Aorta (tissue), 5 donors: Measurements from ENCODE around the gene DUOXA1. TPM values are rescaled to one million over a fixed set of nuclear protein-coding genes. Genes with fewer than 3 reads are reported as not detected.
A peak's percentile ranks its signal among the peaks of the same experiment; 100 is the strongest.
"Not testable (repeated sequence)": the region's sequence is repeated elsewhere in the genome, so short reads cannot be mapped to it uniquely, and the experiment has no call there.

Source experiments
- ATAC-seq: fragments of 200-7000 bp; cut with Tn5 transposase; one replicate; pipeline ENCODE4 v1.9.1; 2022; ENCODE audit warnings: moderate library complexity; ENCODE audit not compliant: low FRiP score
- DNase-seq, 2 donors: peaks; one replicate each; pipeline ENCODE4 v3.0.0-alpha.2; 2020
- H3K27ac ChIP-seq, 2 donors: one replicate each; pipeline ENCODE4 v1.5.1; 2013; ENCODE audit warnings: low read length in 2 of 2, mild to moderate bottlenecking in 2 of 2, moderate library complexity in 2 of 2, control low read depth in 1 of 2, inconsistent platforms in 1 of 2, low read depth in 1 of 2
- H3K27me3 ChIP-seq, 2 donors: one replicate each; pipeline ENCODE4 v1.6.1; 2013; ENCODE audit warnings: control low read depth in 1 of 2, low read length in 1 of 2, mild to moderate bottlenecking in 1 of 2, moderate library complexity in 1 of 2; ENCODE audit not compliant: insufficient read depth in 2 of 2, control insufficient read depth in 1 of 2
- H3K36me3 ChIP-seq, 2 donors: one replicate each; pipeline ENCODE4 v1.6.1; 2013; ENCODE audit warnings: control low read depth in 1 of 2, low read length in 1 of 2, mild to moderate bottlenecking in 1 of 2; ENCODE audit not compliant: insufficient read depth in 2 of 2, control insufficient read depth in 1 of 2
- H3K4me1 ChIP-seq, 2 donors: one replicate each; pipeline ENCODE4 v1.6.1; 2013; ENCODE audit warnings: low read length in 2 of 2, control low read depth in 1 of 2, mild to moderate bottlenecking in 1 of 2, moderate library complexity in 1 of 2; ENCODE audit not compliant: insufficient read depth in 2 of 2, control insufficient read depth in 1 of 2
- H3K4me3 ChIP-seq, 2 donors: one replicate each; pipeline ENCODE4 v1.5.1; 2013; ENCODE audit warnings: low read length in 2 of 2, control low read depth in 1 of 2, mild to moderate bottlenecking in 1 of 2
- H3K9me3 ChIP-seq: one replicate; pipeline ENCODE4 v1.6.1; 2013; ENCODE audit warnings: mild to moderate bottlenecking, low read length; ENCODE audit not compliant: control insufficient read depth
- WGBS, 2 donors: extraction: QIAGEN DNeasy Blood & Tissue Kit; methylation state at CpG; one replicate each; pipeline ENCODE4 v1.1.7; 2013; 5-methylcytosine and 5-hydroxymethylcytosine counted together
- intact Hi-C, 2 donors: fragments of 100-400 bp; cut with DNase I; formaldehyde crosslinking; loops; one replicate each; pipeline versions ENCODE4 v1.14.2 to v1.15.0; 2022
- polyA plus RNA-seq, 2 donors: library from polyadenylated mRNA; stranded (reverse); fragments of 200-250 nt; gene quantifications; one replicate each; pipeline ENCODE4 v1.2.3, GENCODE V29; 2013
- total RNA-seq, 2 donors: library from RNA; stranded (reverse); fragmentation: NEBNext Ultra II Directional; extraction: Animal tissue kit (Norgen Biotek cat#: 25700); gene quantifications; one replicate each; pipeline ENCODE4 v1.2.1, GENCODE V29; 2021
- donor health status: healthy with polysubstance abuse.
- donor health status: Bipolar disorder and iron deficiency.
- donor health status: DM: no; HTN: no; CAD: no.
- donor health status: DM: no; HTN: no; CAD: no.
- donor health status: DM: yes; HTN: yes; CAD: no.

The DUOXA1 gene
- total and polyA plus RNA-seq, 4 donors: 0.23 to 4.9 (median 0.41) TPM

DNA sequence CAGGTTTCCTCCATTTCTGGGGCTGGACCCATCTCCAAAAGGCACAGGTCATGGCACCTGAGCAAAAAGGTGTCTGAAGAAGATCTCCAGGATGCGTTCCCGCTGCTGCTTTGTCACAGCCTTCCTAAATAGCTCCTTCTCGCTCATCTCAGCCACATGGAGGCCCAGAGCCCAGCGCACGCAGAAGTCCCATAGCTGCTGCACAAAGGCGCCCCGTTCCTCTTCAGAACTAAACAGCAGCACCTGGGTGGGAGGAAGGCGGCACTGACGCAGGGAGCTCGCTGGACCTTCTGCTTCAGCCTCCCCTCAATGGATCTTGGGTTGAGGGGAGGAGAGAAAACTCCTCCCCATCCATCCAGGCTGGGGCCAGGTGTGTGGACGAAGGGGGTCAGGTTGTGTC lies 24.1 kb downstream of the DUOXA1 start:
- intact Hi-C loops: no loop called here
- peak in 1 of 2 donors; percentile 53 for DNase-seq
- Histone ChIP-seq H3K27ac (no peak overlapping the region), H3K4me3 (no peak overlapping the region), H3K4me1 (no peaks in the 10 kb centered on the region), H3K36me3 (no peaks in the 10 kb centered on the region), H3K9me3 (no peaks in the 10 kb centered on the region), H3K27me3 (no peaks in the 10 kb centered on the region)
- no peak for ATAC-seq
- WGBS, 2 donors: 92 to 93% methylated on average over 11 of the region's 11 CpGs

DNA sequence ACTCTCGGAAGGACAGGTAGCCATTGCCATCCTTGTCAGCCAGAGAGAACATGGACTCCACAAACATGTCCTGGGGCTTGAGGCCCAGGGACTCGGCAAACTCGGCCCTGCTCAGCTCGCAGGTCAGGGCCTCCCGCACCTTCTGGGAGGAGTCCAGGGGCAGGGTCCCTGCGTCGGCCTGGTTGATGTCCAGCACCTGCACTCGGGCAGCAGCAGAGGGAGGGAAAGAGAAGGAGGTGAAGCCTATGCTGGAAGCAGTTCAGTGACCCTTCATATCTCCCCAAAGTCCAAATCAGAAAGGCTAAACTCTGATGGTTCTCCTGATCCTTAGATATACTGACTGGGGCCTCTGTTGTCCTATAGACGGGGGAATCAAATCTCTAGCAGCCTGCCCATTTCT lies 25.5 kb downstream of the DUOXA1 start:
- intact Hi-C loops: not testable (repeated sequence)

DNA sequence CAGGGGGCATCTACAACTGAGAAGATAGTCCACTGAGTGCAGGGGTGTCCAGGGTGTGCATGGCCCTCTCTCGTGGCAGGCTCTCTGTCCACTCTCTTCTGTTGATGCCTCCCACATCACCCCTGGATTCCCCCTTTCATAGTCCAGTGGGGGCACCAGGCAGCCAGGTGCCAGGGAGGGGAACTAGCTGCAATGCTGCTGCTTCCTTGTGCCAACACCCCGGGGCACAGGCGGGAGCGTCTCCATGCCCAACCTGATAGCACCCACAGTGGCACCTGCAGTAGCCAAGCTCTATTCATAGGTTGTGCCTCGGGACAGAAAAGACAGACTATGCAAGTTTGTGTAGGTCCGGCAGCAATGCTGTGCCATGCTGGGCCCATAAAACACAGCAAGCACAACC lies 27.5 kb downstream of the DUOXA1 start:
- no peaks in the 10 kb centered on the region for H3K27me3 ChIP-seq
- no peak overlapping the region for H3K27ac ChIP-seq
- H3K36me3 ChIP-seq: no peaks in the 10 kb centered on the region
- DNase-seq (peak in 1 of 2 donors; percentile 51), ATAC-seq (no peak)
- no peaks in the 10 kb centered on the region for H3K4me1 ChIP-seq
- H3K4me3 ChIP-seq: no peak overlapping the region
- intact Hi-C loops: no loop called here
- no peaks in the 10 kb centered on the region for H3K9me3 ChIP-seq
- WGBS, 2 donors: 89 to 93% methylated on average over 6 of the region's 6 CpGs

More for the DNA sequence above, 25.5 kb downstream of the DUOXA1 start:
- not testable (repeated sequence) for H3K9me3 ChIP-seq, H3K4me1 ChIP-seq, H3K27ac ChIP-seq, H3K27me3 ChIP-seq, ATAC-seq, H3K36me3 ChIP-seq, H3K4me3 ChIP-seq
- peak in 1 of 2 donors; percentile 32 for DNase-seq
- WGBS, 2 donors: 89 to 90% methylated on average over 5 to 9 of the region's 9 CpGs

DNA sequence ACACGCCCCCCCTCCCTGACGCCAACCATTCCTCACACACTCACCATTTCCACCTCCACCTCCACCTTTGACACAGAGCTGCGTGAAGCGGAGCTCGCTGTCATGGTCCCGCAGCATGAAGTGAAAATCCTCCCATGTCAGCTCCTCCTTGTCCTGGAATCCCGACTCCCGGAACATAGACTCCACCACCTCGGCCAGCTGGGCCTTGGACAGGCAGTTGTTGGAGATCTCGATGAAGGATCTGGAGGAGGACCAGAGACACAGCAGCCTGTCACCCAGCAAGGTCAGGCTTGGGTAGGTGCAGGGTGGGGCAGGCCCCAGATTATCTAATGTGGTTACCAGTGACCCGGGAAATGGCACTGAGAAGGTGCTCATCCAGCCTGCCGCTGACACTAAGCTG lies 27.9 kb downstream of the DUOXA1 start:
- ATAC-seq: no peak
- WGBS, 2 donors: 92 to 94% methylated on average over 12 of the region's 12 CpGs
- peak in 1 of 2 donors; percentile 59 for DNase-seq
- intact Hi-C loops: no loop called here
- Histone ChIP-seq H3K27me3 (no peaks in the 10 kb centered on the region), H3K36me3 (no peaks in the 10 kb centered on the region), H3K4me1 (no peaks in the 10 kb centered on the region), H3K4me3 (no peak overlapping the region), H3K9me3 (no peaks in the 10 kb centered on the region), H3K27ac (no peak overlapping the region)

DNA sequence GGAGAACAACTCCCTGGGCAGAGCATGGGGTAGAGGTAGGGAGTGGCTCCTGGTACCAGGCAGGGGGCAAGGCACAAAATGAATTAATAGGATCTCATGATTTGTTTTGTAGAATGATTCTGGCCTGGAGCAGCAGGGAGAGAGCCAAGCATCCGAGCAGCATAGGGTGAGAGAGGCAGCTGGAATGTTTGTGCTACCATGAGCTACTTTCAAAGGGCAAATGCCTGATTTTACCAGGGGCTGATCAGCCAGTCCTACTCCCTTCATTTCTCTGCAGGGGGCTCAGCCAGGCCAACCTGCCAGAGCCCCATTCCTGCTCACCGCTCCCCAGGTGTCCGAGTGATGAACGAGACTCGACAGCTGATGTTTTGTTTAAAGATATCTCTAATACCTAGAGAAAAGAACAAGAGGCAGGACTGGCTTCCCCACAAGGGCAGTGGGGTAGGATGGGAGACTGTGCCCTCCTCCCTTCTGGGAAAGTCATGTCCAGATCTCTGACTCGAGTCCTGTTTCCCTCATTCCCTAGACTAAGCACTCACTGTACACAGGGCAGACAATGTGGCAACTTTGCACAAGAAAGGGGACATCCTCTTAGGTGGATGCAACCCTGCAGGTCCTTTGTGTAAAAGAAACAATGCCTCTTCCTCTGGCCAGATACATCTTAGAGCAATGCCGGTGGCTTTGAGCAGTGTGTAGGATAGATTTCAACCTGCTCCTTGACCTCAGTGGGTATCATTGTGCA lies 28.6 kb downstream of the DUOXA1 start:
- Histone ChIP-seq H3K36me3 (no peaks in the 10 kb centered on the region), H3K27ac (no peak overlapping the region), H3K27me3 (no peaks in the 10 kb centered on the region), H3K9me3 (no peaks in the 10 kb centered on the region), H3K4me3 (no peak overlapping the region), H3K4me1 (no peaks in the 10 kb centered on the region)
- no peak for DNase-seq
- no peak for ATAC-seq
- intact Hi-C loops: no loop called here
- WGBS, 2 donors: 57 to 58% methylated on average over 7 of the region's 7 CpGs

DNA sequence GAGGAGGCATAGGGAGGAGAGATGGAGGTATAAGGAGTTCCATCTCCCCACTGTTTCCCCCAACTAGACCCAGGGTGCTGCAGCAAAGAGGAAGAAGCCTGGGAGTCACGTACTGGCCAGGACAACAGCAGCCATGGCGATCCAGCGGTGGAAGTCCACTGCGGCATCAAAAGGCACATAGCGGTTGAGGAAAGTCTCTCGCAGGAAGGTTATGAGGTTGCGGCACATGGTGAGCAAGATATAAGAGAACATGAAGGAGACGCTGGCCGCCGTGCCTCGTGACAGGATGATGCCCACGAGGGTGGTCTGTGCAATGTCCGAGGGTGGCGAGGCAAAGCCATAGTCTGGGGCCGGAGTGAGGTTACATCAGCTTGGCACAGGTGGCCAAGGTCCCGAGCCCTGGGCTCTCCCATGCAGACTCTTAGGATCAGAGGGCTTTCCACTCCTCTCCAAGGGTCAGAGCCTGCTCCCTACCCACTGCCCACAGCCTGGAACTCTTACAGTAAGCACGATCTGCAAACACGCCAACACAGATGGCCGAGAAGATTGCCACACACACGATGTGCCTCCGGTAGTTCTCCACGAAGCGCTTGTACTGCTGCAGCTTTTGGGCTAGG lies 30.0 kb downstream of the DUOXA1 start:
- 85 to 89% methylated on average over 23 of the region's 23 CpGs for WGBS, 2 donors
- Histone ChIP-seq H3K27ac (no peak overlapping the region), H3K4me3 (no peak overlapping the region), H3K36me3 (no peaks in the 10 kb centered on the region), H3K4me1 (no peaks in the 10 kb centered on the region), H3K9me3 (no peaks in the 10 kb centered on the region), H3K27me3 (no peaks in the 10 kb centered on the region)
- ATAC-seq (no peak), DNase-seq (peak in 1 of 2 donors; percentile 68)
- intact Hi-C loops: no loop called here

DNA sequence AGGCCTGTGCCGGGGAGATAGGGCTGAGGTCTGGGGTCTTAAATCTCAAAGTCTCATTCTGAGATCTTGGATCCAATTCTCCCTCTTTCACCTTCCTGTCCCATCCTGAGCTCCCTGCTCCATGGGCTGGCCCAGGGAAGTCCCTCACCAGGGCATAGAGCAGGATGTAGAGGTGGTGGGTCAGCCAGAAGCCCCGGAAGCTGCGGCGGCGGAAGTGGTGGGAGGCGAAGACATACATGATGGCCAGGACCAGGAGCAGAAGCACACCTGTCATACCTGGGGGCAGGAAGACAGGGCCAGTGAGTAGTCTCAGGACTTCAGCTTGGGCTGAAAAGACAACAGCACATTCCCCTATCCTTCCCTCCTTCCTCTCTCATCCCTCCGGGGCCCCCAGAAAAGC lies 32.2 kb downstream of the DUOXA1 start:
- H3K36me3 ChIP-seq: no peaks in the 10 kb centered on the region
- intact Hi-C loops: no loop called here
- no peak overlapping the region for H3K4me3 ChIP-seq
- ATAC-seq: no peak
- no peaks in the 10 kb centered on the region for H3K27me3 ChIP-seq
- H3K27ac ChIP-seq: no peak overlapping the region
- DNase-seq: peak in 1 of 2 donors; percentile 71
- no peaks in the 10 kb centered on the region for H3K9me3 ChIP-seq
- 90 to 98% methylated on average over 7 of the region's 7 CpGs for WGBS, 2 donors
- no peaks in the 10 kb centered on the region for H3K4me1 ChIP-seq

DNA sequence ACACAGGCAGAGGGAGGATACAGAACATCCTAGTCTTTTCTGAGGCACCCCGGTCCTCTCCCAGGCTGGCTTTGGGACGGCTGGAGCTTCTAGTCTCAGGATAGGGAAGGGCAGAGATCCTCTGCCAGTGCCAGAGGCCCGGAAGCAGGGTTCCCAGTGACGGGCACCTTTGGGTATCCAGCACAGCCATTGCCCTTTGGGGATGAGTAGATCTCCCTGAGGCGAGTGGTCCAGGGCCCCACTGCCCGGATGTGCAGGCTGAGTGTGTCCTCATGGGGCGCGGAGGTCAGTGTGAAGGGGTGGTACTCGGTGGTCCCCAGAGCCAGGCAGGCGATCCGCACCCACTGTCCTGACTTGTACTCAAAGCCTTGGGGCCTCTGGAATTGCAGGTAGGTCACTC lies 34.0 kb downstream of the DUOXA1 start:
- ATAC-seq: no peak
- Histone ChIP-seq H3K9me3 (no peaks in the 10 kb centered on the region), H3K27ac (no peak overlapping the region), H3K36me3 (no peaks in the 10 kb centered on the region), H3K4me3 (no peak overlapping the region), H3K4me1 (no peaks in the 10 kb centered on the region), H3K27me3 (no peaks in the 10 kb centered on the region)
- DNase-seq: peak in 1 of 2 donors; percentile 62
- 90 to 95% methylated on average over 11 of the region's 11 CpGs for WGBS, 2 donors
- intact Hi-C loops: no loop called here

DNA sequence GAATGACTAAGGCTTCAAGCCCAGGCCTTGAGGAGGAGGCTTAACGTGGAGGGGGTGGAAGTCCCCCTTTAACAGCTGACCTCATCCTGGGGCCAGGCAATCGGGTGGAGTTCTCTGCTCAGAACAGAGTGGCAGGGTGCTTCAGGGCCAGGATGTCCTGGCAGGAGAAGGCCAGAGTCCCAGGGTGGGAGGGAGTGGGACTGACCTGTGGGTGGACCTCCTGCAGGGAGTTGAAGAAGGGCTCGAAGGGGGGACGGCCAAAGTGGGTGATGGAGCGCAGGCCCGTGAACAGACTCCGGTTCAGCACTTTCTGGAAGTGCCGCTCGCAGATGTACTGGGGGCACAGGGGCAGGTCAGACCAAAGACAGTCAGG lies 35.3 kb downstream of the DUOXA1 start:
- no peaks in the 10 kb centered on the region for H3K9me3 ChIP-seq
- DNase-seq (peak in 1 of 2 donors; percentile 67), ATAC-seq (no peak)
- no peak overlapping the region for H3K27ac ChIP-seq
- no peaks in the 10 kb centered on the region for H3K4me1 ChIP-seq
- no peak overlapping the region for H3K4me3 ChIP-seq
- H3K36me3 ChIP-seq: no peaks in the 10 kb centered on the region
- WGBS, 2 donors: 77 to 80% methylated on average over 9 of the region's 9 CpGs
- intact Hi-C loops: no loop called here
- H3K27me3 ChIP-seq: no peaks in the 10 kb centered on the region
